GM18951 (cell line): ENCODE results near the gene HOXD12.

Source experiments
- POLR2A ChIP-seq: IDR thresholded peaks from 4 replicates; pipeline ENCODE4 v1.6.1; 2011; ENCODE audit warnings: mild to moderate bottlenecking; ENCODE audit not compliant: insufficient read length, insufficient read depth; ENCODE audit errors: extremely low read depth
- in situ Hi-C: fragments of 300-500 bp; cut with MboI; formaldehyde crosslinking; loops from one replicate; pipeline ENCODE4 v1.12.0; 2022; ENCODE audit warnings: low sequenced_read_pairs, mixed read lengths, inconsistent platforms; ENCODE audit not compliant: unreplicated experiment

Gene HOXD12

DNA sequence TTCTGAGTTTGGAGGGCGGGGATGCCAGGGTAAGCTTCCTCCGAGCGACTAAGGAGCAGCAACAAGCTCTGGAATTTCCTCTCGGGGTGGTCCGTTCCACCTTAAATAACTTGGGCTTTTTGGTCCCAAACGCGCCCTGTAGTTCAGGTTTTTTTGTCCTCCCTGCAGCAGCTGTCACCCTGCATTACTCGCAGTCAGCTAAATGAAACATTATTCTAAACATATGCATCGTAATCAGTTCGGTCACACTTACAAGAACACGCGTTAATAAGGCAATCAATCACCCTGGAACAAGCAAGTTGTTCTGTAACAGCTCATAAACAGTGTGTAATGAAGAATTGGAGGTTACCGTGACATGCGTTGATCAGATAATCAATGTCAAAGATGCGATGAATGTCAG, 24.1 kb upstream of the HOXD12 start:
- in situ Hi-C loops: loop anchor here (10.0 kb wide), 1 partner anchor 391 kb away; no protein-coding TSS in a partner anchor

DNA sequence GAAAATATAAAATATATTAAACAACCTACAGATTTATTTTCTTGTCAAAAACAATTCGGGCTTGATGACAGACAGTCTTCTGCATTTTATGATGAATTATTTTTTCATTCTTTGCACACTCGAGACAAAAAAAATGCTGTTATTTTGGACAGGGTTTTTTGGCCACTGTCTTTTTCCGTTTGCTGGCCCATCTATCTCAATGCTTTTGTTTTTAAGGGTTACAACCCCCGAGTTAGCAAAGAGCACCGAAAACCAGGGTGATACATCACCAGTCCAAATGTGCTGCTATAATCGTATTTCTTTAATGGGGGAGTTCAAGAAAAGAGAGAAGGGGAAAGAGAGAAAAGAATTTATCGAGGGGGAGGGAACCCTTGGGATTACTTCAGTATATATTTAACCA, 23.5 kb upstream of the HOXD12 start:
- in situ Hi-C loops: loop anchor here (10.0 kb wide), 1 partner anchor 391 kb away; no protein-coding TSS in a partner anchor

More for the DNA sequence above, 24.1 kb upstream of the HOXD12 start:
- TF ChIP-seq POLR2A: no peak

DNA sequence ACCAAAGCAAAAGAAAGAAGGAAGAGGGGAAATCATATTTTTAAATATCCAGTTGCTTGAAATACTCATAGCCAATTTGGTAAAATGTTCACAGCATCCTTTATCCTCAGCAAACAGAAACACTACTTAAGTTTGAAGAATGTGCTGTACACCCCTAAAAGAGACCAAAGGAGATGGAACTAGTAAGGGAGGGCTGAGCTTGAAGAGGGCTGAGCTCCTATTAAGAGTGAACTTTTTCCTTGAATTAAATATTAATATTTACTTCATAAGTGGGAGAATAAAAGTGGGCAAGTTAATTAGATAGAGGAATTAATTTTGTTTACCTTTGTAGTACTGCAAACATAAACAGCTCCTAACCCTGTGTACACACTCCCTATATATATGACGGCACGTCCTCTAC, 22.8 kb upstream of the HOXD12 start:
- TF ChIP-seq POLR2A: no peak
- in situ Hi-C loops: loop anchor here (10.0 kb wide), 1 partner anchor 392 kb away; no protein-coding TSS in a partner anchor

More for the DNA sequence above, 23.5 kb upstream of the HOXD12 start:
- no peak for TF ChIP-seq POLR2A

DNA sequence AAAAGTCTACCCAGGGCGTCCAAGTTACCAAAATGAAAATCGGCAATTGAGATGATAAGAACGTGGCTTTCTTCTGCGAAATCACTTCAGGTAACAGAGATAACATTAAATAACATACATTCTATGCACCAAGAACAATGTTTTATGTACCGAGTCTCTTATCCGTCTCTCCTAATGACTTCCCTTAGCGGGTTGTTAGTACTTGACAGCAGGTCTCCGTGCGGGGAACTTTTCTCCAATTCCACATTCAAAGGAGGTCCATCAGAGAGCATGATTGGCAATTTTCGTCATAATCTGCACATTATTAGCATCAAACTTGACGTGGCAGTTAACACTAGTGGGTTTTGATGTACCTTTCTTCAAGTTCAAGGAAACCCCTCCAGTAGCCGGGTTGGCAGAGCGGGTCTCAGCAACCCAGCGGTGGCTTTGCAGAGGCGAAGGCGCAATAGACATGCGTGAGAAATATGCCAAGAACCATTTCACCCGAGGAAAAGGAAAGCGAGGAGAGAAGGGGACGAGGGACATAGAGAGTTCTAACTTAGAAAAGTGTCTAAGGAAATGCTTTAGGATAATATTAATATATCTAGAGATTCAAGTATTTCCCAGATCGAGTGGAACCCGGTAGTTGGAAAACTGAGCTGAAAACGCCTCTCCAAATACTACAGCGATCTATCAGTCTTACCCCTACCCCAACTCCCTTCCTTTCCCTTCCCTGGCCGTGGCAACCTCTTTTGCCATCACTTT, 20.9 kb upstream of the HOXD12 start:
- no peak for TF ChIP-seq POLR2A
- in situ Hi-C loops: loop anchor here (10.0 kb wide), 1 partner anchor 394 kb away; no protein-coding TSS in a partner anchor

DNA sequence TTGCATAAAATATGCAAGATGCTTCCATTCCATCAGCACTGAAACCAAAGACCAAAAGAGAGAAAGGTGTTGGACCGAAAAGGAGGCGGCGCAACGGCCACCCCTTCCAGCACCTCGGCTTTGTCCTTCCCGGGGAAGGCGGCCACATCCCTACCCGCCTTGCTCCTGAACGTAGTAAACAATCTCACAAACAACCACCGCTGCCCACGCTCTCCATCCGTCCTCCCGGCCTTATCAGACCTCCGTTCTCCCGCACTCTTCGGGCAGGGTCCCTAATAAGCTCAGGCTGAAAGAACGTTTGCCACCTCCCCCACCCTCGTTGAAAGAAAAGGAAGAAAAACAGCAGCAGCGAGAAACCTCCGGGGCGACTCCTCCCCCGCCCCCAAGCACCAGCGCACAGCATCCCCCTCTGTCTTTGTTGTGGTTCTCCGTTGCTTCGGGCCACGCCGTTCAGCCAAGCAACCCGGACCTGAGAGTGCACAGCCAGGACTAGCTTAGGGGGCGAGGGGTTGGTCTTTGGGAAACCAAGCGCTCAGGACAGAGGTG, 20.2 kb upstream of the HOXD12 start:
- TF ChIP-seq POLR2A: no peak
- in situ Hi-C loops: loop anchor here (10.0 kb wide), 1 partner anchor 395 kb away; no protein-coding TSS in a partner anchor

DNA sequence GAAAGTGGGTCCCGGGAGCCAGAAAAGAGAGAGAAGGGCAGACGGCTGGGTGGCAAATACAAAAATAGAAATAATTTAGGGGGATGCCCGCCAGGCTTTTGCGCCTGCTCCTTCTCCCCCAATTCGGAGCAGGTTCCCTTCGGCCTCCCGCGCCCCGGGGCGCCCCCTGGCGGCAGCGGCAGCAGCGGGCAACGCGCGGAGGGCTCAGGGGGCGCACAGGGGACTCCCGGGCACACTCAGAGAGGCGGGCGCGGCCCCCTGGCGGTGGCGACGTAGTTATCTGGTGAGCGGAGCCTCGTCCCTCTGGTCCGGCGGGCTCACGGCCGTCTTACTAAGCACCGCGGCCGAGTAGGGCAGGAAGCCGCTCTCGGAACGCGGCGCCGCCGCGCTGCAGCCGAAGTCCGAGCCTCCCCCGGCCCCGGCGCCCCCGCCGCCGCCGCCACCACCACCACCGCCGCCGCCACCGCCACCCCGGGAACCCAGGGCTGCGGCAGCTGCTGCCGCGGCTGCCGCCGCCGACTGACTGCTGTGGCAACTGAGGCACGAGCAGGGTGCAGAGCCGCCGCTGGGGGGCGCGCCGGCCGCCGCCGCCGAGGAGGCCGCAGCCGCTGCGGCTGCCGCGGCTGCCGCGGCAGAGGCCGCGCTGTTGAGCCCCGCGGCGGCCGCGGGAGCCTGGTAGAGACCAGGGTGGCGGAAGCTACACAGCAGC, 19.6 kb upstream of the HOXD12 start:
- no peak for TF ChIP-seq POLR2A
- in situ Hi-C loops: loop anchor here (10.0 kb wide), 1 partner anchor 395 kb away; no protein-coding TSS in a partner anchor

DNA sequence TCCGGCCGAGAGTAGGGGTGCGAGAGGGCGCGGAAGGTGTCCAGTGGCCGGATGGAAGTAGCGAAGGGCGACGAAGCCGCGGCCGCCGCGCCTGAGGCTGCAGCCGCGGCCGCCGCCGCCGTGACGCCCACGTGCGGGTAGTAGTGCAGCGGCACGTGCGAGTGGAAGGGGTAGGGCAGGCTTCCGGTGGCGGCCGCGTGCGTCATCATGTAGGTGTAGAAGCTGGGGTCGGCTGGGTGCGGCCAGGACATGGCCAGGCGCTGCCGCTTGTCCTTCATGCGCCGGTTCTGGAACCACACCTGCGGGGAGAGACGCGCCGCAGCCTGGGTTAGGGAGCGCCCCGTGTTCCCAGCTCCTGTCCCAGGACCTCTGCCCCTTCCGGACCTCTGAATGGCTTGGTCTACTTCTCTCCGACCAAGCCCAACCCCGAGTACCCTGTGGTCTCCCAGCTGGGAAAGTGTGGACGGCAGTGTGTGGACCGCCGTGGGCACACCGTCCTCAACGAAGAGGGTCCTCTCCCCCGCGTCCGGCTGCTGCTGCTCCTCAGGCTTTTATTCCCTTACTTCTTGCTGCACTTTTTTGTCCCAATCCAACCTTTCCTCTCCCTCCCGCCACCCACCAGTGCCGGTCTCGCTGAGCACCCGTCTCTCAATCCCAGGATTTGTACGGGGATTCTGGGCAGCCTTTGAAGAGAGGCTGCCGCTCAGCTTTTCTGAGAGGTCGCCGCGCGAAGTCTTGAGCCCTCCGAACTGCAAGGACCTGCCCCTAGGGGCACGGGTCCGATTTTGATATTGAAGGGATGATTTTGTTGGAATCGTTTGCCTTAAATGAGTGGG, 18.8 kb upstream of the HOXD12 start:
- TF ChIP-seq POLR2A: no peak
- in situ Hi-C loops: no loop called here

DNA sequence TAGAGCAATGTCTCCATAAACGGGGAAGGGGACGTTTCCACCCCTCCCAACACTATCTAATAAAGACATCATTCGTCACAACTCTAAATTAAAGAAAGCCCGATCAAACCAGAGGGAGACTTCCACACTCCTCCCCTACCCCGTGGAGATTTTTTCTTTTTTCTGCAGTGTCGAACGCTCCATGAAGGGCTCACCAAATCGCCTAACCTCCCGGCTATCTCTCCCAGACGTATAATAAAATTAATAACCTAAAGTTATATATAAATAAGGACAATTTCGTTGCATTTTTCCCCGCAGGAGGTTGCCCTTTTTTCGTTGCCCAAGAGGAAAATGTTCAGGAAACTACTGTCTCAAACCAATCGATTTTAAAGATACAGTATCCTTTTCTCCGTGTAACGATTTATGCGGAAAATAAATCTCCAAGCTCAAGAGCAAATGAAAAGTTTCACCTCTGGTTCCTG, 18.2 kb upstream of the HOXD12 start:
- in situ Hi-C loops: no loop called here
- no peak for TF ChIP-seq POLR2A

DNA sequence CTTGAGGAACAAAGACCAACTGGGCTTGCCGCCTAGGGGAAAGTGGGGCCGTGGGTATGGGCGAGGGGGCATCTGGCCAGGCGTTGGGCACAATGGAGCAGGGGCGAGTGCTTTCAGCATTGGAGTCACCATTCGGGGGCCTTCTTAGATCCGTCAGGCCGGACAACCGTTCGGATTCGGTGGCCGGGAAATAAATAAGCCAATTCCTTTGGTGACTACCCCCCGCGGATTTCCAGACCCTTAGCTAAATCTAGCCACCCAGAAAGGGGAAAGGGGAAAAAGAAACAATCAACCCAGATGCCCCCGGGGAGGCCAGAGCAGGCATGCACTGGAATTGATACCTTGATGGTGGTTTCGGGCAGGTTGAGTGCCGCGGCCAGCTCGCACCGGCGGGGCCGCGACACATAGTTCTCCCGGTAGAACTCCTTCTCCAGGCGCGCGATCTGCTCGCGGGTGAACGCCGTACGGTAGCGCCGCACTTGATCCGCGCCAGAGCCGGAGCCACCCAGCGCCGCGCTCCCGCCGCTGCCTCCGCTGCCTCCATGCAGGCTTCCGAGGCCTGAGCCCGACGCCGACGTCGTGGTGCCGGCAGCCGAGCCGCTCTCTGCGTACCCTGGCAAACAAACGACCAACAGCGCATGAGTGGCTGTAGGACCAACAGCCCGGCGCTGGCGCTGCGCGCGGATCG, 17.6 kb upstream of the HOXD12 start:
- no peak for TF ChIP-seq POLR2A
- in situ Hi-C loops: no loop called here

DNA sequence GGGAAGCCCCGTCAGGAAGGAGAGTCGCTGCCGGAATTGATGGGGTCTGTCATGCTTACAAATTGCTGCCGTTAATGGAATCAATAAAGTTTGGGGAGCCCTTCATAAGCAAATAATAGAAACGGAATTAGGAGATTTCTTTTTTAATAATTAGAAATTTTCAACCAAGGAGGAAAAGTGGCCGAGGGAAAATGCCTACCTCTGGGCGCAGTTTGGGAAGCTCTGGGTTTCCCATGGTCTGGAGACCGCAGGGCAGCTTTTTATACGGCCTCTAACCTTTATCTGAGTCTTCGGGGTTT, 17.1 kb upstream of the HOXD12 start:
- TF ChIP-seq POLR2A: no peak

DNA sequence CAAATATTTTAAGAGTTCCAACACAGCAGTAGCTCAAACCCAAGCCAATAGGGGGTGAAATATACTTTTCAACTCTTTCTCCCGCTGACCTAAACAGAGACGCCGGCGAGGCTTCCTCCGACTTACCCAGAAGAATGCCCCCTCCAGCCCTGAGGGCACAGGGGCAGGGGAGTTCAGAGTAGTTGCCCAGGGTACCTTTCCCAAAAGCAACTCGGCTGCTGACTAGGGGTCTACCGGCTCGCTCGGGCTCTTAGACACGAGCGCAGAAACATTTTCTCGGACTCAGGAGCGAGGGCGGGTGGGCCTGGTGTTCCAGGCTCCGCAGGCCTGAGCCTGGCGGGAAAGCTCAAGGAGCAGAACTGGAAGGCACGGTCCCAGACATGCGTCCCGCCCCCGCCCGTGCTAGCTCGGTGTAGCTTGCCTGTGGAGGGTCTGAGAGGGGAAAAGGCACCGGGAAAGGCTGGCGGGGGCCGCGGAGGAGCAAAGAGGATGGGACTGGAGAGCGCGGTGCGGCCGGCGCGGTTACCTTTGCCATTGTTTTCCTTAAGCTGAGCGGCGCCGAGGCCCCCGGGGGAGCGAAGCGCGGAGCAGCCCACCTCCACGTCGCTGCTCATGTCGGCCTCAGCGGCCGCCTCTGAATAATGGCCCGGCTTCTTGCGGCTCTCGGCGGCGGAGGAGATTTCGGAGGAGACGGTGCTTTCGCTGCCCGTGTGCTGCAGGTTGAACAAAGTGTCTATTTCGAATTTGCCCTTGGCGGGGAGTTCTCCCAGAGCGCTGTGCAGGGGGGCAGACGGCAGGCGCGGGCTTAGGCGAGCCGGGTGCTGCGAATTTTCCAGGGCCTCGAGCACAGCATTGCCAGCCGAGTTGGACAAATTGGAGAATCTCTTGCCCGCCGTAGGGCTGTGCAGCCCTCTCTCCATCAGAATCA, 16.5 kb upstream of the HOXD12 start:
- no peak for TF ChIP-seq POLR2A
- in situ Hi-C loops: no loop called here

More for the DNA sequence above, 17.1 kb upstream of the HOXD12 start:
- in situ Hi-C loops: no loop called here

DNA sequence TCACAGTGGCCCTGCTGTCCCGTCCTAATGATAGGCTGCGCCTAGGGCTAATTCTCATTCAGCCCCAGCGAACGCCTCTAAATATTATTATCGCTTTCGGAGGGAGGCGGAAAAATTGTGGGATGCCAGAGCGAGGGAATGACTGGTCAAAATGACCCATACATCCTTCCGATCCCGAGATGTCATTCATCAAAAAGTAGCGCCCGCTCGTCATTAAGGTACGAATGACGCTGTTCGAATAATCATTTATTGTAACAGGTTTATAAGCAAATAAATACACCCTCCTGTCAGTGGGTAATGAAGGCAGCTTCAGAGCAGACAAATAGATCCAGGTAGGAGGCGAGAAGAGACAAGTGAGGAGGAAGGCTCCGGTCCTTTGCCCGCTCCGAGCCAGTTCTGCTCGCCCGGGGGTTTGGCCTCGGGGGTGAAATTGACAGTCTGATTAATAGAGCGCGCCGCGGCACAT, 15.8 kb upstream of the HOXD12 start, which contains the start of gene EVX2:
EVX2 (minus strand) TSS at position 167 of the 466 bp plus-strand sequence. CDS start 186 bp downstream, outside the sequence.
- no peak for TF ChIP-seq POLR2A
- in situ Hi-C loops: no loop called here
